ENCODE measurements around the gene WASHC4.

Gene WASHC4

DNA sequence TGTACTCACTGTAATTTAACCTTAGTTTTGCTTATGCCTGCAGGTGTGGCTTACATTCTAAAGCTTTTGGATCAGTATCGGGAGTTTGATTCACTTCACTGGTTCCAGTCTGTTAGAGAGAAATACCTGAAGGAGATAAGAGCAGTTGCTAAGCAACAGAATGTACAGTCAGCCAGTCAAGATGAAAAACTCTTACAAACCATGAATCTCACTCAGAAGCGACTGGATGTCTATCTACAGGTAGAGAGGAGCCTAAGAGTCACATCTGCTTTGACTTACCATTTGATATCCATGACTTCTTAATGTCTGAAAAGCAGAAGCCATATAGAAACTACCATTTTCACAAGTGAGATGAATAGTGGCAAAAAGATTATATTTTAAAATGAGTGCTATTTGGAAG lies 56.5 kb downstream of the WASHC4 start:
- TF ChIP-seq, protein P1, sequence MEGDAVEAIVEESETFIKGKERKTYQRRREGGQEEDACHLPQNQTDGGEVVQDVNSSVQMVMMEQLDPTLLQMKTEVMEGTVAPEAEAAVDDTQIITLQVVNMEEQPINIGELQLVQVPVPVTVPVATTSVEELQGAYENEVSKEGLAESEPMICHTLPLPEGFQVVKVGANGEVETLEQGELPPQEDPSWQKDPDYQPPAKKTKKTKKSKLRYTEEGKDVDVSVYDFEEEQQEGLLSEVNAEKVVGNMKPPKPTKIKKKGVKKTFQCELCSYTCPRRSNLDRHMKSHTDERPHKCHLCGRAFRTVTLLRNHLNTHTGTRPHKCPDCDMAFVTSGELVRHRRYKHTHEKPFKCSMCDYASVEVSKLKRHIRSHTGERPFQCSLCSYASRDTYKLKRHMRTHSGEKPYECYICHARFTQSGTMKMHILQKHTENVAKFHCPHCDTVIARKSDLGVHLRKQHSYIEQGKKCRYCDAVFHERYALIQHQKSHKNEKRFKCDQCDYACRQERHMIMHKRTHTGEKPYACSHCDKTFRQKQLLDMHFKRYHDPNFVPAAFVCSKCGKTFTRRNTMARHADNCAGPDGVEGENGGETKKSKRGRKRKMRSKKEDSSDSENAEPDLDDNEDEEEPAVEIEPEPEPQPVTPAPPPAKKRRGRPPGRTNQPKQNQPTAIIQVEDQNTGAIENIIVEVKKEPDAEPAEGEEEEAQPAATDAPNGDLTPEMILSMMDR (conservative IDR thresholded peaks at IDR 0.05; ENCODE audit: low read length), result no peak
- no peak for DNase-seq (ENCODE audit: low read depth)
- no peak overlapping the region for H3K4me3 ChIP-seq (ENCODE audit: low read length)

DNA sequence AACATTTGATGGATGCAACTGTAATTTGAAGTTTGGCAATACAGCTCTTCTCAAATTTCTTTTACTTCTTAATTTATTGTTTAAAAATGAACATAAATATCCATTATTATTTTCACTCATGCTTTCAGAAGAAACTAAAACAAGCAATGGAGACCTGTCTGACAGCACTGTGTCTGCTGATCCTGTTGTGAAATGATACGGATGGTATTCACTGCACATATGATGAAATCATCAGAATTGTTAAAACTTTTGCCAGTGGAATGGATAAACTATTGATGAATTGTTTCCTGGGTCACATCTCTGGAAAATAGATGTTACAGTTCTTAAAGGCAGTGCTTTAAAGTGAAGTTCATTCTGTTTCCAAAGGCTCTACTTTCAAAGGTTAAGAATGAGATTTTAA lies 59.2 kb downstream of the WASHC4 start:
- TF ChIP-seq, protein P1 (conservative IDR thresholded peaks at IDR 0.05; ENCODE audit: low read length), result no peak
- no peak overlapping the region for H3K4me3 ChIP-seq (ENCODE audit: low read length)
- peak; percentile 52 for DNase-seq (ENCODE audit: low read depth)

DNA sequence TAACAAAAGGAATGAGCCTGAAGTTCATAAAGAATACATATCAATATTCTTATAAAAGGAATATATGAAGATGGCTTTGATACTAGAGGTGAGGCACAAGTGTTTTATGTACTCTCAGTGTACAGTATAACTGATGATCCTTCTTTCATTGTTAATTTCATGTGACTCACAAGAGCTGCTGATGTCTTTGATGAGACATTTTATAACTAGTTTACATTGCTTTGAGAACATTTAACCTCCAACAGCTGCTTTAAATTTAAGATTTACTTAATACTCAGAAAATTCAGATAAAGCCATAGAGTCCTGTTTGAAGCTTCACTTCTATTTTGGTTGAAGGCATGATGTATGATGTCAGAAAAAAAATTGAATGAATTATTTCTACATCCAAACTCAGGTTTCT lies 59.8 kb downstream of the WASHC4 start:
- DNase-seq (ENCODE audit: low read depth), result peak; percentile 30
- TF ChIP-seq, protein P1 (conservative IDR thresholded peaks at IDR 0.05; ENCODE audit: low read length), result no peak
- H3K4me3 ChIP-seq (ENCODE audit: low read length), result no peak overlapping the region

DNA sequence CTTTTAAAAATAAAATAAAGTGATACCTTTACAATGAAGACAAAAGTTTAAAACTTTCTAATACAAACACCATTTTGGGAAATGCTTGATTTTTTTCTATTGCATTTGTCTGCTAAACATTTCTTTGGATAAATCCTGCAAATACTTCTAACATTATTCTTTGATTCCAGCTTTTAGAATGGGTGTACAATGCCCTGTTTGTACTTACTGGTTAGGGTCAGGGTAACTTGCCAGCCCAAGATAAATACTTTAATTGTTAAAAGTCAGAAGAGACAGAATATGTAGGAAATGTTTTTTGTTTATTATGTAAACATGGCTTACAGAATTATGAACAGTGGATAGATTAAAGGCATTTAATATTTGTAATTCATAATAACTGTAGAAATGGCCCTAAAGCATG lies 60.5 kb downstream of the WASHC4 start:
- no peak for DNase-seq (ENCODE audit: low read depth)

DNA sequence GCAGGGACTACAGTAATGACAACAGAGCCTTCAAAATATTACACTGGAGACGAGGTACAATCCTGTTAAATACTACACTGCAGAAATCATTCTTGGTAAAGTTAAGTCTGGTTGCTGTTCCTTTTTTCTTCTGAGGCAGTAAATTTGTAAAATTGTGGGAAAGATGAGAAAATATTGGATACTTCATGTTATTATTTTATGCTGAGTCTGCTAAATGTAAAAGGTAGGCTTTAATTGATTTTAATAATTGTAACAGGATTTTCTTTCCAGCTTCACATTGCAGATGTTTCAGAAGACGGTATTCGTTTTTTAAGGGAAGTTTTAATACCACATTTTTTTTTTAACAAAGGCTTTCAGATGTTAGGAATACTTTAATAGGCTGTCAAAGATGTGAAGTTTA lies 62.6 kb downstream of the WASHC4 start:
- TF ChIP-seq, protein P1 (conservative IDR thresholded peaks at IDR 0.05; ENCODE audit: low read length), result no peak
- H3K4me3 ChIP-seq (ENCODE audit: low read length), result no peak overlapping the region
- DNase-seq (ENCODE audit: low read depth), result no peak

More for the DNA sequence above, 60.5 kb downstream of the WASHC4 start:
- H3K4me3 ChIP-seq (ENCODE audit: low read length), result no peak overlapping the region
- TF ChIP-seq, protein P1 (conservative IDR thresholded peaks at IDR 0.05; ENCODE audit: low read length), result no peak

DNA sequence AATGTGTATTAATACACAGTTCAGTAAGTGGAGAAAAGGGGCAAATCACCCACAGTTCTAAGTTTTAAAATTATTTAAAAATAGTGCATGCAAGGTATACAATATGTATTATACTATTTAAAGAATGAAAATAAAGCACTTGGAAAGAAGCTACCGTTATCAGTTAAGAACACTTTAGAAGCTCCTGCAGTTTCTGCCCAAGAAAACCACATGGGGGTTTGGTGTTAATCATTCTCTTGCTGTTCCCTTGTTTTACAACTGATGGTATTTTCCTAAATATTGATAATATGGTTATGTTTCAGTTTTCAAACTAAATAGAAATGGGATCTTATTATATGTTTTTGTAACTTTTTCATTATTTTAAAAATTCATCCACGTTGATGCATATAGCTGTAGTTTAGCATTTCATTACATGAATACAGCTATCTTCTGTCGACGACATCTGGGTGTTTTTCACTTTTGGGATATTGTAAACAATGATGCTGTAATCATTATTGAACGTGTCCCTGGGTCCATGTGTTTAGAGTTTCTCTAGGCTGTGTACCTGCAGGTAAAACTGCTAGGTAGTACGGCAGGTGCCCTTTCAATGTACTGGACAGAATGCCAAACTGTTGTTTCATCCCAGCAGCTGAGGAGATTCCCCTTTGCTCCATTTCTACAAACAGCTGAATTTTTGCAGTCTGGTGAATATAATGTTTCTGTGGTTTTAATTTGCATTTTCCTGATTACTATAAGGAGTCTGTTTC lies 64.3 kb downstream of the WASHC4 start:
- TF ChIP-seq, protein P1 (conservative IDR thresholded peaks at IDR 0.05; ENCODE audit: low read length), result no peak
- DNase-seq (ENCODE audit: low read depth), result no peak
- H3K4me3 ChIP-seq (ENCODE audit: low read length), result no peak overlapping the region

DNA sequence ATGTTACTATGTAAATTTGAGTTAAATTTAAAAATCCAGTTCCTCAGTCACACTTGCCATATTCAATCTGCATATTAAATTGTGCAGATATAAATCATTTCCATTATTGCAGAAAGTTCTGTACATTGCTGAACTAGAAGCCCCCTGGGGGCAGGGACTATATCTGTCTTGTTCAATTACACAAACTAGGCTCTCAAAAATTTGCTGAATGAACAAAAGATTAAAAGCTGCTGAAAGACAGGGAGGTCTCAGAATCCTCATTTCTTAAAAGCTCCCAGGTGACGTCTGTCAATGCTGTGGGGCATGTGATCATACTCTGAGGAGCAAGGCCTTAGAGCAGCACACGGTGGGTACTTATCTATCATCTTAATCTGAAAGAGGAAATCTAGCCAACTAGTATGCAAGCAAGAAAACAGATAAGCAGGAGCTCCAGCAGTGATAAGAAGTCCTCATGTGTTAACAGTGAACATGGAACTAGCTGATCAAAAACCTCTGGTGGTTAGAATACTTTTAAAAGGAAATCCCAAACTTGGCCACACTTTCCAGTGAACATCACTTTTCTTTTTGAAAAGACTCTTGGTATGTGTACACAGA lies 68.0 kb downstream of the WASHC4 start:
- TF ChIP-seq, protein P1 (conservative IDR thresholded peaks at IDR 0.05; ENCODE audit: low read length), result no peak
- DNase-seq (ENCODE audit: low read depth), result no peak
- no peak overlapping the region for H3K4me3 ChIP-seq (ENCODE audit: low read length)

All from AG10803 (cell line).